CD14-positive monocyte (primary cell): ENCODE results near the gene OR2J3. TPM values are rescaled to one million over a fixed set of nuclear protein-coding genes. Genes with fewer than 3 reads are reported as not detected.

ENCODE experiments used
- DNase-seq, 3 donors: peaks; one replicate each; pipeline ENCODE4 v3.0.0-alpha.2; 2011 to 2022
- H2AFZ ChIP-seq: 2 replicates; pipeline ENCODE4 v1.6.0; 2012; ENCODE audit warnings: mild to moderate bottlenecking, low read depth, low read length, inconsistent platforms; ENCODE audit not compliant: insufficient read depth, poor library complexity, severe bottlenecking
- H3K27ac ChIP-seq, 2 donors: 1 replicate in 1 of 2; 2 replicates in 1 of 2; pipeline ENCODE4 v1.5.1; 2012 to 2013; ENCODE audit warnings: low read length in 2 of 2, control low read depth in 1 of 2, inconsistent platforms in 1 of 2, low read depth in 1 of 2, mild to moderate bottlenecking in 1 of 2
- H3K27me3 ChIP-seq, 2 donors: one replicate each; pipeline versions ENCODE4 v1.6.0 to v1.6.1; 2011 to 2013; ENCODE audit warnings: low read length in 2 of 2; ENCODE audit not compliant: control insufficient read depth in 2 of 2, insufficient read depth in 2 of 2
- H3K36me3 ChIP-seq, 2 donors: replicated peaks in 1 of 2; 1 replicate in 1 of 2; 2 replicates in 1 of 2; pipeline versions ENCODE4 v1.5.1 to v1.6.1; 2012 to 2013; ENCODE audit warnings: low read length in 2 of 2, control low read depth in 1 of 2, inconsistent platforms in 1 of 2, mild to moderate bottlenecking in 1 of 2; ENCODE audit not compliant: insufficient read depth in 2 of 2, control insufficient read depth in 1 of 2
- H3K4me1 ChIP-seq, 2 donors: 1 replicate in 1 of 2; 2 replicates in 1 of 2; pipeline versions ENCODE4 v1.5.1 to v1.6.1; 2012 to 2013; ENCODE audit warnings: low read length in 2 of 2, control low read depth in 1 of 2, inconsistent platforms in 1 of 2, mild to moderate bottlenecking in 1 of 2, moderate library complexity in 1 of 2; ENCODE audit not compliant: insufficient read depth in 2 of 2, control insufficient read depth in 1 of 2
- H3K4me2 ChIP-seq: replicated peaks from 2 replicates; pipeline ENCODE3; 2012; ENCODE audit warnings: low read length, moderate library complexity, mild to moderate bottlenecking; ENCODE audit not compliant: poor library complexity, severe bottlenecking; ENCODE audit errors: extremely low read depth
- H3K4me3 ChIP-seq, 3 experiments: fragments of 200-600 bp in 1 of 3; sonication (generic) in 1 of 3; replicated peaks in 1 of 3; 1 replicate in 2 of 3; 2 replicates in 1 of 3; pipeline ENCODE4 v1.5.1; 2011 to 2013; ENCODE audit warnings: low read length in 3 of 3, mild to moderate bottlenecking in 3 of 3, control low read depth in 2 of 3, low read depth in 2 of 3, inconsistent platforms in 1 of 3, moderate library complexity in 1 of 3
- H3K79me2 ChIP-seq: 2 replicates; pipeline ENCODE4 v1.6.0; 2012; ENCODE audit warnings: mild to moderate bottlenecking, control low read depth, inconsistent platforms, low read length, moderate library complexity; ENCODE audit not compliant: insufficient read depth
- H3K9ac ChIP-seq: 2 replicates; pipeline ENCODE4 v1.6.0; 2017; ENCODE audit warnings: low read length, mild to moderate bottlenecking; ENCODE audit not compliant: insufficient read depth, poor library complexity, severe bottlenecking
- H3K9me3 ChIP-seq, 2 donors: replicated peaks in 1 of 2; 1 replicate in 1 of 2; 2 replicates in 1 of 2; pipeline versions ENCODE4 v1.5.1 to v1.6.1; 2012 to 2013; ENCODE audit warnings: low read length in 2 of 2, control low read depth in 1 of 2; ENCODE audit not compliant: control insufficient read depth in 1 of 2, insufficient read depth in 1 of 2
- H4K20me1 ChIP-seq: 2 replicates; pipeline ENCODE4 v1.6.0; 2012; ENCODE audit warnings: mild to moderate bottlenecking, low read length, control low read depth, moderate library complexity; ENCODE audit not compliant: insufficient read depth
- H3K27ac Mint-ChIP-seq, 7 donors: one replicate each; pipeline ENCODE4 v1.8.0; 2020; ENCODE audit warnings: mild to moderate bottlenecking in 7 of 7, mixed read lengths in 7 of 7, moderate library complexity in 6 of 7, inconsistent platforms in 2 of 7
- H3K27me3 Mint-ChIP-seq, 3 donors: one replicate each; pipeline ENCODE4 v1.8.0; 2021 to 2022; ENCODE audit warnings: low read depth in 3 of 3, mild to moderate bottlenecking in 3 of 3, mixed read lengths in 3 of 3, moderate library complexity in 3 of 3, inconsistent platforms in 1 of 3
- H3K36me3 Mint-ChIP-seq, 2 donors: one replicate each; pipeline ENCODE4 v1.8.0; 2020; ENCODE audit warnings: mixed read lengths in 2 of 2, inconsistent platforms in 1 of 2, mild to moderate bottlenecking in 1 of 2
- H3K4me1 Mint-ChIP-seq: one replicate; pipeline ENCODE4 v1.8.0; 2020; ENCODE audit warnings: mild to moderate bottlenecking, mixed read lengths
- H3K4me3 Mint-ChIP-seq, 2 donors: one replicate each; pipeline ENCODE4 v1.8.0; 2020; ENCODE audit warnings: mild to moderate bottlenecking in 2 of 2, mixed read lengths in 2 of 2, moderate library complexity in 1 of 2
- H3K9me3 Mint-ChIP-seq, 7 donors: one replicate each; pipeline ENCODE4 v1.8.0; 2020 to 2022; ENCODE audit warnings: mixed read lengths in 7 of 7, mild to moderate bottlenecking in 6 of 7, moderate library complexity in 6 of 7, inconsistent platforms in 2 of 7
- WGBS: methylation state at CpG from one replicate; pipeline ENCODE4 v1.1.5; 2013; ENCODE audit warnings: missing lambda C conversion rate; ENCODE audit not compliant: insufficient coverage; 5-methylcytosine and 5-hydroxymethylcytosine counted together
- intact Hi-C, 2 donors: fragments of 100-400 bp; cut with micrococcal nuclease; formaldehyde crosslinking; loops; one replicate each; pipeline versions ENCODE4 v1.15.0 to v1.15.1; 2023
- polyA plus RNA-seq, 3 donors: library from polyadenylated mRNA; depleted of rRNA in 1 of 3; unstranded in 2 of 3; stranded (reverse) in 1 of 3; fragments of 300-500 nt in 2 of 3; fragments of >200 nt in 1 of 3; fragmentation: Illumina TruSeq in 2 of 3; gene quantifications; 1 replicate in 2 of 3; 2 replicates in 1 of 3; pipeline ENCODE4 v1.2.3, GENCODE V29; 2012 to 2021
- TF ChIP-seq, protein P1 (sequence below): fragments of 200-600 bp; IDR thresholded peaks from one replicate; pipeline ENCODE4 v1.8.0; 2022; ENCODE audit warnings: antibody characterized with exemption, mild to moderate bottlenecking

OR2J3 gene
- polyA plus RNA-seq, 3 donors: not detected

DNA sequence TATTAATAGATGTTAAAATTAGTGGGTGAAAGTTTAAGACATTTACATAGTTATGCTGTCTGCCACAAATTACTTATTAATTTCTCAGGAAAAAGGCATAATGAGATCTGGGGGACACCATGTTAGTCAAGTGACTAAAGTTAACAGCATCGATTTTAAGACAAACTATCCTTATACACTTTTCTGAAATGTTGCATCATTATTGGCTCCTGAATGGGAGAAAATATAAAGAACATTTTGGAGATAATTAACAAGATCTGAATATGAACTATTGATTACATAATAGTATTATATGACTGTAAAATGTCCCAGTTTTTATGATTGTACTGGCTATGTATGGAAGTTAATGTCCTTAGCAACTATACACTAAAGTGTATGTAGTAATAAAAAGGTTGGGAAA, 28.7 kb upstream of the OR2J3 start:
- no CpG with 5 or more reads among the region's 1 CpG for WGBS
- H3K27ac Mint-ChIP-seq: no peak overlapping the region
- no peaks in the 10 kb centered on the region for H3K4me1 Mint-ChIP-seq
- peaks cover 1 to 6% (median 2%) of the 10 kb centered on the region in 3 donors for H3K27me3 Mint-ChIP-seq
- Histone ChIP-seq H4K20me1 (no peaks in the 10 kb centered on the region), H3K9ac (no peak overlapping the region), H3K4me3 (no peak overlapping the region), H3K4me2 (no peak overlapping the region), H3K4me1 (no peaks in the 10 kb centered on the region), H3K9me3 (peaks cover 0 to 3% of the 10 kb centered on the region in 2 donors), H3K36me3 (no peaks in the 10 kb centered on the region), H3K79me2 (no peaks in the 10 kb centered on the region), H2AFZ (no peak overlapping the region), H3K27ac (no peak overlapping the region), H3K27me3 (no peaks in the 10 kb centered on the region)
- intact Hi-C loops: no loop called here
- H3K36me3 Mint-ChIP-seq: no peaks in the 10 kb centered on the region
- H3K4me3 Mint-ChIP-seq: no peak overlapping the region
- peaks cover 0 to 9% (median 2%) of the 10 kb centered on the region in 7 donors for H3K9me3 Mint-ChIP-seq
- DNase-seq: no peak
- TF ChIP-seq, protein P1, sequence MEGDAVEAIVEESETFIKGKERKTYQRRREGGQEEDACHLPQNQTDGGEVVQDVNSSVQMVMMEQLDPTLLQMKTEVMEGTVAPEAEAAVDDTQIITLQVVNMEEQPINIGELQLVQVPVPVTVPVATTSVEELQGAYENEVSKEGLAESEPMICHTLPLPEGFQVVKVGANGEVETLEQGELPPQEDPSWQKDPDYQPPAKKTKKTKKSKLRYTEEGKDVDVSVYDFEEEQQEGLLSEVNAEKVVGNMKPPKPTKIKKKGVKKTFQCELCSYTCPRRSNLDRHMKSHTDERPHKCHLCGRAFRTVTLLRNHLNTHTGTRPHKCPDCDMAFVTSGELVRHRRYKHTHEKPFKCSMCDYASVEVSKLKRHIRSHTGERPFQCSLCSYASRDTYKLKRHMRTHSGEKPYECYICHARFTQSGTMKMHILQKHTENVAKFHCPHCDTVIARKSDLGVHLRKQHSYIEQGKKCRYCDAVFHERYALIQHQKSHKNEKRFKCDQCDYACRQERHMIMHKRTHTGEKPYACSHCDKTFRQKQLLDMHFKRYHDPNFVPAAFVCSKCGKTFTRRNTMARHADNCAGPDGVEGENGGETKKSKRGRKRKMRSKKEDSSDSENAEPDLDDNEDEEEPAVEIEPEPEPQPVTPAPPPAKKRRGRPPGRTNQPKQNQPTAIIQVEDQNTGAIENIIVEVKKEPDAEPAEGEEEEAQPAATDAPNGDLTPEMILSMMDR: no peak

DNA sequence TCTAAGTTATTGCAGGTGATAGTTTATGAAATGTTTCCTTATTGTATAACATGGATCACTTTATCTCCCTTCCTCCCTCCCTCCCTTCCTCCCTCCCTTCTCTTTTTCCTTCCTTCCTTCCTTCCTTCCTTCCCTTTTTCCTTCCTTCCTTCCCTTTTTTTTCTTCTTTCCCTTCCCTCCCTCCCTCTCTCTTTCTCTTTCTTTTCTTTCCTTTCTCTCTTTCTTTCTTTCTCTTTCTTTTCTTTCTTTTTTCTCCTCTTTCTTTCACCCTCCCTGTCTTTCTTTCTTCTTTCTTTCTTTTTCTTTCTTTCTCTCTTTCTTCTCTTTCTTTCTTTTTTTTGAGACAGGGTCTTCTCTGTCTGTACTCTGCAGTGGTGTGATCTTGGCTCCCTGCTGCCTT, 26.5 kb upstream of the OR2J3 start:
- intact Hi-C loops: no loop called here
- H3K27ac Mint-ChIP-seq: no peak overlapping the region
- DNase-seq: no peak

More for the DNA sequence above, 26.5 kb upstream of the OR2J3 start:
- no peaks in the 10 kb centered on the region for H4K20me1 ChIP-seq
- Mint-ChIP-seq H3K9me3 (peaks cover 0 to 10% (median 2%) of the 10 kb centered on the region in 7 donors), H3K27me3 (peaks cover 0 to 6% (median 1%) of the 10 kb centered on the region in 3 donors), H3K36me3 (no peaks in the 10 kb centered on the region), H3K4me3 (no peak overlapping the region), H3K4me1 (no peaks in the 10 kb centered on the region)
- H3K79me2 ChIP-seq: no peaks in the 10 kb centered on the region
- TF ChIP-seq, protein P1: no peak
- no peak overlapping the region for H3K9ac ChIP-seq
- H3K27me3 ChIP-seq: no peaks in the 10 kb centered on the region
- no peak overlapping the region for H3K27ac ChIP-seq
- H3K9me3 ChIP-seq: peaks cover 0 to 3% of the 10 kb centered on the region in 2 donors
- H3K4me1 ChIP-seq: no peaks in the 10 kb centered on the region
- H2AFZ ChIP-seq: no peak overlapping the region
- H3K36me3 ChIP-seq: no peaks in the 10 kb centered on the region
- H3K4me3 ChIP-seq: no peak overlapping the region
- H3K4me2 ChIP-seq: no peak overlapping the region
